Osteoblast (primary cell): ENCODE measurements around the gene PSKH1. TPM values are rescaled to one million over a fixed set of nuclear protein-coding genes. Genes with fewer than 3 reads are reported as not detected.

ENCODE experiments used
- DNase-seq: peaks from one replicate; pipeline ENCODE4 v3.0.0; 2011; ENCODE audit warnings: low spot score, mixed read lengths; ENCODE audit not compliant: insufficient read length; ENCODE audit errors: missing footprints
- H2AFZ ChIP-seq: 2 replicates; pipeline ENCODE4 v1.6.0; 2011; ENCODE audit warnings: mild to moderate bottlenecking, low read length
- H3K27ac ChIP-seq: 2 replicates; pipeline ENCODE4 v1.5.1; 2011; ENCODE audit warnings: mild to moderate bottlenecking, low read depth, low read length, moderate library complexity
- H3K27me3 ChIP-seq: 2 replicates; pipeline ENCODE4 v1.6.0; 2012; ENCODE audit warnings: mild to moderate bottlenecking, control low read depth, inconsistent platforms, low read length, moderate library complexity; ENCODE audit not compliant: insufficient read depth
- H3K36me3 ChIP-seq: 2 replicates; pipeline ENCODE4 v1.5.1; 2011; ENCODE audit warnings: mild to moderate bottlenecking, low read length, control low read depth, moderate library complexity; ENCODE audit not compliant: insufficient read depth
- H3K4me1 ChIP-seq: 2 replicates; pipeline ENCODE4 v1.5.1; 2011; ENCODE audit warnings: mild to moderate bottlenecking, low read length, control low read depth, moderate library complexity; ENCODE audit not compliant: insufficient read depth
- H3K4me2 ChIP-seq: 2 replicates; pipeline ENCODE4 v1.6.0; 2011; ENCODE audit warnings: mild to moderate bottlenecking, low read length; ENCODE audit not compliant: insufficient read depth
- H3K4me3 ChIP-seq: fragments of 200-600 bp; sonication (generic); 3 replicates; pipeline ENCODE4 v1.5.1; 2012; ENCODE audit warnings: mild to moderate bottlenecking, low read length, inconsistent platforms; ENCODE audit not compliant: insufficient read depth
- H3K79me2 ChIP-seq: 2 replicates; pipeline ENCODE4 v1.6.0; 2012; ENCODE audit warnings: mild to moderate bottlenecking, low read length, control low read depth, inconsistent platforms; ENCODE audit not compliant: insufficient read depth
- H3K9me3 ChIP-seq: 2 replicates; pipeline ENCODE4 v1.5.1; 2011; ENCODE audit warnings: low read depth, low read length, control low read depth
- H4K20me1 ChIP-seq: 2 replicates; pipeline ENCODE4 v1.6.0; 2012; ENCODE audit warnings: mild to moderate bottlenecking, low read length, control low read depth; ENCODE audit not compliant: insufficient read depth
- total RNA-seq: library from RNA; depleted of rRNA; stranded (reverse); fragments of >200 nt; gene quantifications from 2 replicates; pipeline ENCODE4 v1.2.3, GENCODE V29; 2012
- TF ChIP-seq, protein P1 (sequence below): IDR thresholded peaks from 2 replicates; pipeline ENCODE4 v1.5.1; 2011; ENCODE audit warnings: mild to moderate bottlenecking, low read depth, low read length, moderate library complexity; ENCODE audit errors: extremely low read depth

PSKH1 gene
- total RNA-seq, 1 donor = 18.5 TPM

DNA sequence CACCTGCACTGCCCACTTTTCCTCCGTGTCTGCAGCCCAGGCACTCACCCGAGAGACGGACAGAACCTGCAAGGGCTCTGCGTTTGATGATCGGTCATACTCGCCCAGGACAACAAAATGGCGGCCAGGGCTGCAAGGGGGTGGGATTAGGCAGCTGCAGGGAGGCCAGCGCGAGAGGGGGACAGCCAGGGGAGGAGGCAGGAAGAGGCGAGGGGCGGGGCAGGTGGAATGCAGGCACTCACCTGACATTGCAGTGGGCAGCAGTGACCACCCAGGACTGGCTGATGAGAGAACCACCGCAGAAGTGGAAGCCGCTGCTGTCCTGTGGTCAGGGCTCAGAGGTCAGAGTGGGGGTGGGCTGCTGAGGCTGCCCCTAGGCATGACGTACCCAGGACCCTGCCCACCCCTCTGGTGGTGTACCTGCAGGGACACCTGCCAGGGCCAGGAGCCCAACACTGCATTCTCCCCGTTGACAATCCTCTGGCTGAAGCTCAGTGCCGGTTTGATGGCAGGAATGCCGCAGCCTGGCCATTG lies 37.7 kb downstream of the PSKH1 start:
- H3K9me3 ChIP-seq = no peaks in the 10 kb centered on the region
- H2AFZ ChIP-seq = no peak overlapping the region
- H3K79me2 ChIP-seq = peaks cover 12% of the 10 kb centered on the region
- TF ChIP-seq, protein P1, sequence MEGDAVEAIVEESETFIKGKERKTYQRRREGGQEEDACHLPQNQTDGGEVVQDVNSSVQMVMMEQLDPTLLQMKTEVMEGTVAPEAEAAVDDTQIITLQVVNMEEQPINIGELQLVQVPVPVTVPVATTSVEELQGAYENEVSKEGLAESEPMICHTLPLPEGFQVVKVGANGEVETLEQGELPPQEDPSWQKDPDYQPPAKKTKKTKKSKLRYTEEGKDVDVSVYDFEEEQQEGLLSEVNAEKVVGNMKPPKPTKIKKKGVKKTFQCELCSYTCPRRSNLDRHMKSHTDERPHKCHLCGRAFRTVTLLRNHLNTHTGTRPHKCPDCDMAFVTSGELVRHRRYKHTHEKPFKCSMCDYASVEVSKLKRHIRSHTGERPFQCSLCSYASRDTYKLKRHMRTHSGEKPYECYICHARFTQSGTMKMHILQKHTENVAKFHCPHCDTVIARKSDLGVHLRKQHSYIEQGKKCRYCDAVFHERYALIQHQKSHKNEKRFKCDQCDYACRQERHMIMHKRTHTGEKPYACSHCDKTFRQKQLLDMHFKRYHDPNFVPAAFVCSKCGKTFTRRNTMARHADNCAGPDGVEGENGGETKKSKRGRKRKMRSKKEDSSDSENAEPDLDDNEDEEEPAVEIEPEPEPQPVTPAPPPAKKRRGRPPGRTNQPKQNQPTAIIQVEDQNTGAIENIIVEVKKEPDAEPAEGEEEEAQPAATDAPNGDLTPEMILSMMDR = no peak
- DNase-seq = peak; percentile 65
- H3K4me2 ChIP-seq = no peak overlapping the region
- H4K20me1 ChIP-seq = peaks cover 42% of the 10 kb centered on the region
- H3K4me1 ChIP-seq = peaks cover 25% of the 10 kb centered on the region
- no peaks in the 10 kb centered on the region for H3K27me3 ChIP-seq
- H3K4me3 ChIP-seq = no peak overlapping the region
- H3K36me3 ChIP-seq = peaks cover 31% of the 10 kb centered on the region
- no peak overlapping the region for H3K27ac ChIP-seq

DNA sequence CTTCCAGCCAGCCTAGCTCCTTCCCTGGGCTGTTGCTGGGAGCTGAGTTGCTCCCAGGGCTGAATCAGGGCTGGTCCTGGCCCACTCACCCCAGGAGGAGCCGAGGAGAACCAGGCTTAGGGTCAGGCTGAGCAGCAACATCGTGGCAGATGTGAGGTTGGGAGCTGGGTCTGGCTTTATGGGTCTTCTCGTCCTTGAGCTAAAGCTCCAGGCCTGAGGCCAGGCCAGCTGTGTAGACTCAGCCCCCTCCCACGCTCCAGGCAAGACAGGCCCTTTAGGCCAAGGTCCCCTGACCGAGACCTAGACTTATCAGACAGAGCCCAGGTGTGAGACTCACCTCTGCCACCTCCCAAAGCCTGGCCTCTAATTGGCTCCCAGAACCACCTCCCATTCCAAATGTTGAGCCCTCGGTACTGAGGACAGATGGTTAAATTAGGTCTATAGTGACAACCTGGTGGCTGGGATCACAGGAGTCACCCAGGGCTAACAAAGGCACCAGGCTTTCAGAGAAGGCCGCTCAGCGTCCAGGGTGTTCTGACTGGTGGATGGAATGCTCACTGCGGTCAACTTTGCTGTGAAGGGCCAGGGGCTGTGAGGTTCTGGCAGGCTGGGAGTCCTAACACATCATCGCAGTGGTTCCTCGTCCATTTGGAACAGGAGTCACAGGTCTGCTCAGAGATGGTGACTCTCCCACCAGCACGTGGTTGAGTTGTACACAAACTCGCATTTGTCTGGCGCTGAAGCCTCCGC lies 38.8 kb downstream of the PSKH1 start, which contains the start of gene CTRL:
TSS of gene CTRL (minus strand) at position 151 of the 750 bp plus-strand sequence. CDS start at position 141, 10 bp downstream.
- peak; percentile 83 for DNase-seq

DNA sequence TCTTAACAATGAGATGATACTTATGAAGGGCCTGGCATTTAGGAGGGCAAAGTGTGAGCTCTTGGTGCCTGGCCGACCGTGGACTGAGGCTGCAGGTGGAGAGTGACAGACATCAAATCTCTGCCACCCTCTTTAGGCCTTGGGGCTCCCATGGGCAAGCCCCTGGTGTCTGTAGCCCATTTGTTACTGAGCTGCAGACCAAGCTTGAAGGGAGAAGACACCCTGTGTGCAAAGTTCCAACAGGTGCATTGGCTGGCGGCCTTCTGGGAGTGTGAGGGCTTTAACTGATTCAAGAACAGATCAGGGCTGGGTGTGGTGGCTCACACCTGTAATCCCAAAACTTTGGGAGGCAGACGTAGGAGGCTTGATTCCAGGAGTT lies 39.4 kb downstream of the PSKH1 start:
- H3K4me2 ChIP-seq = no peak overlapping the region
- peaks cover 20% of the 10 kb centered on the region for H3K4me1 ChIP-seq
- TF ChIP-seq, protein P1 = no peak
- H3K27me3 ChIP-seq = no peaks in the 10 kb centered on the region
- peak; percentile 25 for DNase-seq
- H2AFZ ChIP-seq = no peak overlapping the region
- peaks cover 20% of the 10 kb centered on the region for H3K79me2 ChIP-seq
- no peak overlapping the region for H3K4me3 ChIP-seq
- H3K36me3 ChIP-seq = peaks cover 28% of the 10 kb centered on the region
- no peaks in the 10 kb centered on the region for H3K9me3 ChIP-seq
- peaks cover 25% of the 10 kb centered on the region for H4K20me1 ChIP-seq
- H3K27ac ChIP-seq = no peak overlapping the region

More for the DNA sequence above, 38.8 kb downstream of the PSKH1 start, which contains the start of gene CTRL:
- no peaks in the 10 kb centered on the region for H3K27me3 ChIP-seq
- H3K9me3 ChIP-seq = no peaks in the 10 kb centered on the region
- TF ChIP-seq, protein P1 = peak; percentile 27
- no peak within 1 kb of the TSS for H2AFZ ChIP-seq
- H3K4me3 ChIP-seq = no peak within 1 kb of the TSS
- peaks cover 31% of the 10 kb centered on the region for H4K20me1 ChIP-seq
- peaks cover 14% of the 10 kb centered on the region for H3K79me2 ChIP-seq
- peaks cover 31% of the 10 kb centered on the region for H3K36me3 ChIP-seq
- no peak within 1 kb of the TSS for H3K4me2 ChIP-seq
- peaks cover 15% of the 10 kb centered on the region for H3K4me1 ChIP-seq
- no peak within 1 kb of the TSS for H3K27ac ChIP-seq

DNA sequence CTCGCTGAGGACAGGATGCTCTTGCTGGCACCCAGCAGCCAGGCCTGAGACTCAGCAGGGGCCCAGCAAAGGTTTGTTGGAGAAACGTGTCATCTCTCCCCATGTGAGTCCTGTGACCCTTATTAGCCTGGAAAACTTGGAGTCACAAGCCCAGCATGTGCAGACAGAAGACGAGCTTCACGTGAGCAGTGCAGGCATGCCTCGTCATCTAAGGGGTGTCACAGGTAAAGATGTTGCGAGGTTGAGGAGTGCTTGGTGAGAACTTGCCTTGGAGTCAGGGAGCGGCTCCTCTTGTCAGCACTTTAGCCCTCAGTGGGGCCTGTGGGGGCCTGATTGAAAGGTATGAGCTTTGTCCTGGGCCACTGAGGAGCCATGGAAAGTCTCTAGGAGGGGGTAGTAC lies 40.8 kb downstream of the PSKH1 start:
- Histone ChIP-seq H3K27ac (no peak overlapping the region), H3K4me2 (no peak overlapping the region), H2AFZ (no peak overlapping the region), H3K4me3 (no peak overlapping the region), H3K36me3 (peaks cover 16% of the 10 kb centered on the region), H4K20me1 (peaks cover 13% of the 10 kb centered on the region), H3K4me1 (peaks cover 21% of the 10 kb centered on the region), H3K27me3 (no peaks in the 10 kb centered on the region), H3K9me3 (no peaks in the 10 kb centered on the region), H3K79me2 (peaks cover 17% of the 10 kb centered on the region)
- TF ChIP-seq, protein P1 = no peak
- peak; percentile 75 for DNase-seq
